Keratinocyte (primary cell): ENCODE results near the gene SCUBE1. TPM values are rescaled to one million over a fixed set of nuclear protein-coding genes. Genes with fewer than 3 reads are reported as not detected.

ENCODE experiments used
- DNase-seq: peaks from one replicate; pipeline ENCODE4 v3.0.0-alpha.2; 2011; ENCODE audit warnings: low read depth, missing footprints, low spot score
- FAIRE-seq: peaks from 2 replicates; lab custom pipeline; 2011; peaks lifted over from hg19 to GRCh38; lab: Jason Lieb, UNC
- H2AFZ ChIP-seq: 2 replicates; pipeline ENCODE4 v1.6.0; 2012; ENCODE audit warnings: low read length, control low read depth, inconsistent platforms; ENCODE audit not compliant: control insufficient read depth
- H3K27ac ChIP-seq: 2 replicates; pipeline ENCODE4 v1.5.1; 2011; ENCODE audit warnings: low read length; ENCODE audit not compliant: control insufficient read depth, insufficient read depth
- H3K27me3 ChIP-seq: 3 replicates; pipeline ENCODE4 v1.6.0; 2011; ENCODE audit warnings: low read length; ENCODE audit not compliant: control insufficient read depth, insufficient read depth; ENCODE audit errors: extremely low read depth
- H3K36me3 ChIP-seq, 2 experiments: 2 replicates in 1 of 2; 3 replicates in 1 of 2; pipeline ENCODE4 v1.5.1; 2011; ENCODE audit warnings: low read length in 2 of 2, mild to moderate bottlenecking in 1 of 2; ENCODE audit not compliant: control insufficient read depth in 2 of 2, insufficient read depth in 2 of 2; ENCODE audit errors: extremely low read depth in 1 of 2
- H3K4me1 ChIP-seq: 3 replicates; pipeline ENCODE4 v1.5.1; 2011; ENCODE audit warnings: low read length; ENCODE audit not compliant: control insufficient read depth, insufficient read depth; ENCODE audit errors: extremely low read depth
- H3K4me2 ChIP-seq: 3 replicates; pipeline ENCODE4 v1.6.0; 2011; ENCODE audit warnings: low read depth, low read length; ENCODE audit not compliant: control insufficient read depth, insufficient read depth; ENCODE audit errors: extremely low read depth
- H3K4me3 ChIP-seq, 3 experiments: fragments of 200-600 bp in 1 of 3; sonication (generic) in 1 of 3; 2 replicates in 2 of 3; 3 replicates in 1 of 3; pipeline ENCODE4 v1.5.1; 2011 to 2016; ENCODE audit warnings: low read length in 3 of 3, mild to moderate bottlenecking in 3 of 3, control low read depth in 2 of 3, inconsistent platforms in 1 of 3, low read depth in 1 of 3, mixed read lengths in 1 of 3, mixed run types in 1 of 3, moderate library complexity in 1 of 3; ENCODE audit not compliant: control insufficient read depth in 2 of 3, insufficient read depth in 2 of 3; ENCODE audit errors: extremely low read depth in 1 of 3
- H3K79me2 ChIP-seq: 2 replicates; pipeline ENCODE4 v1.6.0; 2012; ENCODE audit warnings: low read length; ENCODE audit not compliant: control insufficient read depth, insufficient read depth
- H3K9ac ChIP-seq: 3 replicates; pipeline ENCODE4 v1.6.0; 2011; ENCODE audit warnings: low read length; ENCODE audit not compliant: control insufficient read depth, insufficient read depth; ENCODE audit errors: extremely low read depth
- H3K9me1 ChIP-seq: 3 replicates; pipeline ENCODE4 v1.6.0; 2011; ENCODE audit warnings: low read length; ENCODE audit not compliant: control insufficient read depth, insufficient read depth; ENCODE audit errors: extremely low read depth
- H3K9me3 ChIP-seq: 2 replicates; pipeline ENCODE4 v1.5.1; 2012; ENCODE audit warnings: low read depth, low read length; ENCODE audit not compliant: control insufficient read depth
- H4K20me1 ChIP-seq: 3 replicates; pipeline ENCODE4 v1.6.0; 2011; ENCODE audit warnings: low read length; ENCODE audit not compliant: control insufficient read depth, insufficient read depth; ENCODE audit errors: extremely low read depth
- CTCF ChIP-seq, 3 experiments: IDR thresholded peaks in 1 of 3; conservative IDR thresholded peaks in 1 of 3; optimal IDR thresholded peaks in 1 of 3; 2 replicates in 2 of 3; 3 replicates in 1 of 3; pipeline versions ENCODE3 to v1.5.1; 2011; ENCODE audit warnings: low read length in 3 of 3, mild to moderate bottlenecking in 3 of 3, moderate library complexity in 2 of 3, control low read depth in 1 of 3, inconsistent platforms in 1 of 3; ENCODE audit not compliant: insufficient read depth in 2 of 3; ENCODE audit errors: extremely low read depth in 1 of 3
- EZH2 ChIP-seq: IDR thresholded peaks from one replicate; pipeline ENCODE4 v1.6.1; 2012; ENCODE audit warnings: inconsistent platforms, mild to moderate bottlenecking, low read length, moderate library complexity
- dilution Hi-C: fragments of 300-500 bp; cut with MboI; formaldehyde crosslinking; loops from one replicate; pipeline ENCODE4 v1.7.0; 2020; ENCODE audit warnings: low sequenced_read_pairs; ENCODE audit not compliant: extremely low pct_ligation_motif_present
- polyA plus RNA-seq, 5 experiments: library from polyadenylated mRNA; depleted of rRNA in 3 of 5; stranded (reverse) in 3 of 5; stranded (forward) in 1 of 5; unstranded in 1 of 5; fragments of >200 nt; gene quantifications; 1 replicate in 1 of 5; 2 replicates in 3 of 5; 3 replicates in 1 of 5; pipeline versions ENCODE4 v1.2.1 to v1.2.3, GENCODE V29; 2011 to 2012; ENCODE audit warnings: missing spikeins in 2 of 5, low read depth in 1 of 5, low replicate concordance in 1 of 5

The SCUBE1 gene
- polyA plus RNA-seq, 1 donor (not counting 4 experiments of a cell fraction or from before 2014, with no cell fraction given) = not detected

GRCh38 chr22:43330178-43331068, 12.7 kb downstream of the SCUBE1 start:
- Histone ChIP-seq H3K9ac (no peak overlapping the region), H3K36me3 (no peaks in the 10 kb centered on the region), H3K4me2 (no peak overlapping the region), H3K27me3 (no peaks in the 10 kb centered on the region), H3K4me3 (no peak overlapping the region), H3K4me1 (no peaks in the 10 kb centered on the region), H4K20me1 (no peaks in the 10 kb centered on the region), H3K79me2 (no peaks in the 10 kb centered on the region), H2AFZ (no peak overlapping the region), H3K9me3 (no peaks in the 10 kb centered on the region), H3K27ac (no peak overlapping the region), H3K9me1 (no peaks in the 10 kb centered on the region)
- no peak for DNase-seq
- no peak for TF ChIP-seq CTCF (optimal IDR thresholded peaks at IDR 0.05 in 1 of 3, IDR thresholded peaks at IDR 0.05 in 1 of 3, conservative IDR thresholded peaks at IDR 0.05 in 1 of 3; ENCODE audit: extremely low read depth in 1 of 3, insufficient read depth in 2 of 3, low read length in 3 of 3)
- no peak for TF ChIP-seq EZH2
- no peak for FAIRE-seq
- dilution Hi-C loops = no loop called here

- Histone ChIP-seq H3K4me2 (no peak overlapping the region), H3K9ac (no peak overlapping the region), H3K27me3 (no peaks in the 10 kb centered on the region), H3K4me1 (no peaks in the 10 kb centered on the region), H2AFZ (no peak overlapping the region), H3K9me1 (no peaks in the 10 kb centered on the region), H4K20me1 (no peaks in the 10 kb centered on the region), H3K27ac (no peak overlapping the region), H3K9me3 (no peaks in the 10 kb centered on the region), H3K4me3 (no peak overlapping the region), H3K79me2 (no peaks in the 10 kb centered on the region), H3K36me3 (no peaks in the 10 kb centered on the region)
- FAIRE-seq = no peak
- dilution Hi-C loops = no loop called here
- no peak for TF ChIP-seq EZH2
- TF ChIP-seq CTCF (optimal IDR thresholded peaks at IDR 0.05 in 1 of 3, IDR thresholded peaks at IDR 0.05 in 1 of 3, conservative IDR thresholded peaks at IDR 0.05 in 1 of 3; ENCODE audit: extremely low read depth in 1 of 3, insufficient read depth in 2 of 3, low read length in 3 of 3) = no peak
- no peak for DNase-seq
Measured at GRCh38 chr22:43329061-43329460, 14.1 kb downstream of the SCUBE1 start.
